GM18520 (cell line): ENCODE results near the gene FOLR2.
"Not testable (repeated sequence)": the region's sequence is repeated elsewhere in the genome, so short reads cannot be mapped to it uniquely, and the experiment has no call there.

ENCODE experiments used
- ATAC-seq: cut with Tn5 transposase; IDR thresholded peaks from one replicate; pipeline ENCODE4 v1.9.1; 2021; ENCODE audit not compliant: unreplicated experiment

Gene FOLR2

GRCh38 chr11:72204886-72205285 lies 11.7 kb upstream of the FOLR2 start:
- ATAC-seq: no peak

DNA sequence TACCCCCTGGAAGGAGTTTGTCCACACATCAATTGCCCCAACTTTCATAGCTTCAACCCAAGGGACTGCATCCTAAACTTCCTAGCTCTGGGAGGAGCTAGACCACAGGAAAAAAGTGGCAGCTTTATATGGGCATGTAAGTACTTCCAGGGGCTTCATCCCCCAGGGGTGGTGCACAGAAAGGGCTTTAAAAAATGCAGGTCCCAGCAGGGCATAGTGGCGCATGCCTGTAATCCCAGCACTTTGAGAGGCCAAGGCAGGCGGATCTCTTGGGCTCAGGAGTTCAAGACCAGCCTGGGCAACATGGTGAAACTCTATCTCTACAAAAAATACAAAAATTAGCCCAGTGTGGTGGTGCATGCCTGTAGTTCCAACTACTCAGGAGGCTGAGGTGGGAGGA lies 9.8 kb upstream of the FOLR2 start:
- not testable (repeated sequence) for ATAC-seq

GRCh38 chr11:72208281-72208680 lies 8.3 kb upstream of the FOLR2 start:
- ATAC-seq: no peak

- ATAC-seq: no peak
These were observed 7.5 kb upstream of the FOLR2 start for GRCh38 chr11:72209101-72209500.

DNA sequence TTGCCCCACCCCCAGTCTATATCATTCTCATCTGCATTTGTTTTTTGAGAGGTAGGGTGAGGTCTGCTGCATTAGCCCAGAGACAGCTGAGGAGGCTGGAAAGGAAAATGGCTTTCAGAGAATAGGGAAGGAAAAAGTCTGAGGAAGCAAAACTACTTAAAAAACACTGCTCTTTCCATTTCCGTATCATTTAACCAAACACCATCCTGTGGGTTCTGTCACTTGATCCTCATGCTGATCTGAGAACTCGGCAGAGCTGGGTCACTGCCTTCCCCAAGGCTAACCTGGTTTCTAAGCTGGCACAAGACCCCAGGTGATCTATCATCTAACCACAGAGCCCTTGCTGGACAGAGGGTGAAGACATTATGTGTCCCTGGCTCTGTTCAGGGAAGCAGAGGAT lies 1.2 kb downstream of the FOLR2 start:
- no peak for ATAC-seq

- no peak for ATAC-seq
These were observed 1.7 kb downstream of the FOLR2 start for GRCh38 chr11:72218251-72218745.

DNA sequence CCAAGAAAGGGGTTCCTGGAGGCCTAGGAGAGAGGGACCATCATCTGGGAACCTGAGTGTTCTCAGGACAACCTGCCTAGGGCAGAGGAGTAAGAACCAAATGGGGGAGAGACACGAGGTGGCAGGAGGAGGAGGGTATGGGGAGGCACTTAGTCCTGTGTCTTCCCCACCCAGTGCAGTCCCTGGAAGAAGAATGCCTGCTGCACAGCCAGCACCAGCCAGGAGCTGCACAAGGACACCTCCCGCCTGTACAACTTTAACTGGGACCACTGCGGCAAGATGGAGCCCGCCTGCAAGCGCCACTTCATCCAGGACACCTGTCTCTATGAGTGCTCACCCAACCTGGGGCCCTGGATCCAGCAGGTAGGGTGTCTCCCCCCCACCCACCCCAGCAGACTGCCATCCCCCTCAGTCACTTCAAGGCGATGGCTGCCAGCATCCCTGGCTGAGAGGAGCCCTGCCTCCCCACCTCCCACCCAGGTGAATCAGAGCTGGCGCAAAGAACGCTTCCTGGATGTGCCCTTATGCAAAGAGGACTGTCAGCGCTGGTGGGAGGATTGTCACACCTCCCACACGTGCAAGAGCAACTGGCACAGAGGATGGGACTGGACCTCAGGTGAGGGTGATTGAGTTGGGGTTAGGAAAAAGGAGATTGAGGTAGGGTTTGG lies 4.2 kb downstream of the FOLR2 start:
- ATAC-seq: no peak

GRCh38 chr11:72221386-72222075 lies 4.9 kb downstream of the FOLR2 start:
- no peak for ATAC-seq

DNA sequence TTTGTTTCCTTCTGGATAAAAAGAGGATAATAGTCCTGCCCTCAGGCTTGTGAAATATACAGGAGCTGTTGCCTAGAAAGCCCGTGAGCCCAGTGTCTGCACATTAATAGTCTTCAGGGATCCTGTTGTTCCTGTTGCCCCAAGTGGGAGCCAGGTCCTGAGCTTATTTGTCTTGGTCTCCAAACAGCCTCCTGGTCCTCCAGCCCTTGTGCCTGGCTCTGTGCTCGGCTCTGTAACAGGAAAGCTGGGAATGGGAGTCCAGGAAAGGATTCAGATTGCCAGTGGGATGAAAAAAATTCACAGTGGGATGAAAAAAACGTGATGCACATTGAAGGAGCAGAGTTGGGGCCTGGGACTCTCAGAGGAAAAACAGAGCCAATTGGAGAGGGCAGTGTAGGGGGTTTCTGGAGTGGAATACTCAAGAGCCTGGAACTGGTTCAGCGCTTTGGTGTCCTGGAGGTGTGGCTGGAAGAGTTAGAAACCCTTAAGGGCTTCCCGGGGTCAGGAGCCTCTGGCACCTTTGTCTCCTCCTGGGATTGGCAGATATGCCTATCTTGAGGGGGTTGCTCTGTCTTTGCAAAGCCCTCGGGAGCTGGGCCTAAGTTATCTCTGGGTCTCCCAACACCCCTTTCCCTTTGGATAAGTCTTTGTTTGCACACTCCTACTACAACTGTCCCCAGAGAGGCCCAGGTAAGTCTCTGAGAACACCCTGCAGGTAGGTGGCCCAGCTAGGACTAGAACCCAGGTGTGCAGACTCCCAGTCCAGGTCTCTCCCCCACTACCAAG lies 5.7 kb downstream of the FOLR2 start:
- ATAC-seq: no peak

DNA sequence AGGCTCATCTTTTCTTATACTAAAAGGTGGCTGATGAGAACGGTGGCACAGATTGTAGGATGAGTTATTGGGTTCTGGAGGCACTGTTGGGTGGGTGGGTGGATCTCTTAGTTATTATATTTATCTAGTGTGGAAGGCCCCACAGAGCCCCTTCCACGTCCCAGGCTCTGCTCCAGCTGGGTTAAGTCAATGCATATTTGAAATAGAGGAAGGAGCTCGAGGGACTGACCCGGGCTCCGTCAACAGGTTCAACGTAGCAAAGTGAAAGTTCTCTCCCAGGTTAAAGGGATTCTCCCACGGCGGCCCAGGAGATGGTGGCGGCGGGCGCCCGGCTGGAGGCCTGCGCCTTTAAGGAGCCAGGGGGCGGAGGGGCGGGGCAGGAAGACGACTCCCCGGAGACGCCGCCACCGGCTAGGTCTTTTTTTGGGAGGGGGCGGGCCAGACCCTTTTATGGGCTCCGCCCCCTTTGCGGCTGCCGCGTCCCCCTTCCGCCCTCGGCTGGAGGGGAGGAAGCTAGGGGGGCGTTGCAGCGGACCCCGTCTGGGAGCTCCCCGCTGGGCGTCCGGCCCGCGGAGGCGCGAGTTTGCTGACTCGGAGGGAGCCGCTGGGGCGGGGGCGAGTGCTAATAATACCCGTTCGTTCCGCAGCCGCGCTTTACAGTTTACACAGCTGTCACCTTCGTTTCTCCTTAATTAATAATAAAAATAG lies 6.5 kb downstream of the FOLR2 start:
- ATAC-seq: peak; percentile 56

GRCh38 chr11:72223615-72224563 lies 7.3 kb downstream of the FOLR2 start:
- peak; percentile 34 for ATAC-seq

DNA sequence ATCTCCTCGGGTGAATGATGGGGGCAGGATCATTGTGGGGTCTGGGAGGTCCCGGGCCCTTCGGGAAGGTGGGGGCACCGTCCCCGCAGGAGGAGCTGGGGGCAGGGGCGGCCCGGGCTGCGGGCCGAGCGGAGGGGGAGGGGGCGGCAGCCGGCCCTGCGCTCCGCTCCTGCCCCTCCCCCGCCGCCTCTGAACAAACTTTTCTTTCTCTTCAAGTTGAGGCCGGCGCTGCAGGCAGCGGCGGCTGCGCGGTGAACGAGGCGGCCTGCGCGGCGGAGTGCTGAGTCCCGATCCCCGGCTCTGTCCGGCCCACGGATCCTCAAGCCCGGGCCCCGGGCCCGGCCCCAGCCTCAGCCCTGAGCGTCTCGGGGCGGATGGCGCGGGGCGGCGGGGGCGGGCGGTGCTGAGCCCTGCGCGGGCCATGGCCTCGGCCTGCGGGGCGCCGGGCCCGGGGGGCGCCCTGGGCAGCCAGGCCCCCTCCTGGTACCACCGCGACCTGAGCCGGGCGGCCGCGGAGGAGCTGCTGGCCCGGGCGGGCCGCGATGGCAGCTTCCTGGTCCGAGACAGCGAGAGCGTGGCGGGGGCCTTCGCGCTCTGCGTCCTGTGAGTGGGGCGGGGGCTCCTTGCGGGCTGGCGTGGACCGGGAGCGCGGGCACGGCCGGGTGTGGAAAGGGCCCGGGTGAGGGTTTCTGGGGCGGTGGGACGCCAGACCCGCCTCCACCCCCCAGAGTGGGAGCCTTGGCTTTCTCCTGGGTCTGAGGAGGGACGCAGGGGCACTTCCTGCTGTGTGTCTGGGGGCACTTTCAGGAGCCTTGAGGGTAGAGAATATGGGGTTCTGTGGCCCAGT lies 8.2 kb downstream of the FOLR2 start, which contains the start of gene INPPL1:
Gene INPPL1 (plus strand): TSS at position 204 of the 847 bp plus-strand sequence. CDS start 218 bp downstream, at position 422.
- no peak for ATAC-seq

DNA sequence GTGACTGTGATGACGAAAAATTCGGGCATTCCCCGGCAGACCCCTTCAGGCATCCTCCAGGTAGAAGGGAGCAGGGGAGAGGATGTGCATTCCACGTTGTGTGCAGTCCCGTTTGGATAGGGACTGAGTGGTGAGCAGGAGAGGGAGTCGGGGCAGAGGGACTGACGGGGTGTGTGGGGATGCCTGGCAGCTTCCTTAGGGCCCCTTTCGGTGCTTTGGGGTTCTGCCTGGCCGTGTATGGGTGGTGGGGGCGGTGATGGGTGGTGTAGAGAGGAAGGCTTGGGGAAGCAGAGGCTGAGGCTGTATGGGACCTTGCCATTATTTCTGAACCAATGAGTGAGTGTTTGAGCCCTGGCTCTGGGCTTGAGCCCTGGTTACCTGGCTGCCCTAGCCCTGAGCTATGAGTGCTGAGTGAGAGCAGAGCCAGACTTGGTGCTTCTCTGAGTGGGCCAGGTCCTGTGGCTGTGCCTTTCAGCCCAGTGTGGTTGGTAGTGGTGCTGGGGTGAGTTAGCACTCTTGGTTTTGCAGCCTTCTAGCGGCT lies 8.9 kb downstream of the FOLR2 start:
- no peak for ATAC-seq

DNA sequence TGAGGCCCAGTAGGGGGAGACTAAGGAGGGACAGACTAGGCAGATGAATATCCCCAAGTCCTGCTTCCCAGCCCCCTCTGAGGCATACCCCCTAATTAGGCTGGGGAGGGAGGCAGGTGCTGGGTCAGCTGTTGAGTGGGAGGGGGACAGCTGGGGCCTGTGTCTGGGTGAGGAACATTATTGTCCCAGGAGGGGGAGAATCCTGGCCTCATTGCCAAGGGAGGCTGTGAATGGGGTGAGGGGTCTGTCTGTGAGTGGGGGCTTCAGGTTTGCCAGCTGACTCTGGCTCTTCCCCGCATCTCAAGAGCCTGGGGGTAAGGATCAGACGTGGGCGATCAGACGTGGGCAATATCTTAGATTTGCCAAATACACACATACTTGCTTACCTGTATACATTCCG lies 10.1 kb downstream of the FOLR2 start:
- no peak for ATAC-seq

DNA sequence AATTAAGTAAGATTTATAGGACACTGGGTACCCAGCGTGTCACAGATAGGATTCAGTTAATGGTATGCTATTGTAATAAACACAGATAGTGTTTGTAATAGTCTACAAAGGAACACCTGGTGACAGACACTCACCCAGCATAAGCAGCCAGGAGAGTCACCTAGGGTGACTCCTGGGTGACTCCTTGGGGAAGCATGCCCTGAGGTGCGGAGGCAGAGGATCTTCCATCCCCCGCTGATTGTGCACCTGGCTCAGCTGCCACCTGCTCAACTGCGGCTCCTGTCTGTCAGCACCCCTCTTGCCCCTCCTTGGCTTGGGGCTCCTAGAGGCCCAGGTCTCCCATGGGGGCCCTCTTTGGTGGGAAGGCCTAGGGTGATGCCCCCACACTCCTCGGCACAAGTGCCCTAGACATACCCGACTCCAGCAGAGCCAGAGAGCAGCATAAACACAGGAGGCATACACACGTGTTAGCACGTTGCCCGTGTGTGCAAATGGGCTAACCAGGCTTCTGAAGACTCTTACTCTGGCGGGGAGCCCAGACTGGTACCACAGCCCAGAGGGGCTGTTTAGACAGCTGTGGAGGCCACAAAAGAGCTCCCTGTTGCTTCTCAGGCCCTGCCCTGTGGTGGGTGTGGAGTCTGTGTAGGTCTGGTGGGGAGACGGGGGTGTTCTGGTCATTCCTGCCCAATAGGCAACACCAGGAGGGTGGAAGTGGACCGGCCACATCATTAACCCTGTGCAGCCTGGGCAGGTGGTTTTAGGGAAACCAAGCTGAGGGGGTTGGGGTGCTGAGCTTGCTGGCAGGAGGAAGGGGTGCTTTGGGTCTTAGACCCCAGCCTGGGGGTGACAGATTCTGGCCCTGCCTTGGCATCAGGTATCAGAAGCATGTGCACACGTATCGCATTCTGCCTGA lies 11.0 kb downstream of the FOLR2 start:
- ATAC-seq: no peak

GRCh38 chr11:72228229-72228843 lies 11.7 kb downstream of the FOLR2 start:
- ATAC-seq: no peak

- ATAC-seq: no peak
These were observed 12.2 kb downstream of the FOLR2 start for GRCh38 chr11:72228844-72229231.
